Nephron progenitor cell (in vitro differentiated cells): ENCODE results near the gene HSP90AB1.

ENCODE experiments used
- DNase-seq: peaks from one replicate; pipeline ENCODE4 v3.0.0; 2021
- H3K27ac Mint-ChIP-seq: 2 replicates; pipeline ENCODE4 v1.8.0; 2021; ENCODE audit warnings: mild to moderate bottlenecking, moderate library complexity, mixed read lengths
- H3K27me3 Mint-ChIP-seq: 2 replicates; pipeline ENCODE4 v1.8.0; 2021; ENCODE audit warnings: mild to moderate bottlenecking, low read depth, mixed read lengths; ENCODE audit not compliant: poor library complexity
- H3K36me3 Mint-ChIP-seq: 2 replicates; pipeline ENCODE4 v1.8.0; 2021; ENCODE audit warnings: low read depth, mixed read lengths
- H3K4me1 Mint-ChIP-seq: 2 replicates; pipeline ENCODE4 v1.8.0; 2021; ENCODE audit warnings: mixed read lengths
- H3K4me3 Mint-ChIP-seq: 2 replicates; pipeline ENCODE4 v1.8.0; 2021; ENCODE audit warnings: mild to moderate bottlenecking, moderate library complexity, mixed read lengths
- H3K9me3 Mint-ChIP-seq: 2 replicates; pipeline ENCODE4 v1.8.0; 2021; ENCODE audit warnings: mild to moderate bottlenecking, moderate library complexity, mixed read lengths
- CTCF ChIP-seq: fragments of 200-600 bp; sonication (generic); IDR thresholded peaks from 2 replicates; pipeline ENCODE4 v1.5.0; 2021; ENCODE audit warnings: antibody characterized with exemption

HSP90AB1 gene

GRCh38 chr6:44255871-44256774 lies 9.2 kb downstream of the HSP90AB1 start:
- Mint-ChIP-seq H3K4me3 (peak overlapping the region; percentile 90), H3K36me3 (peaks cover 40% of the 10 kb centered on the region), H3K27ac (peak overlapping the region; percentile 95), H3K9me3 (no peaks in the 10 kb centered on the region), H3K27me3 (peaks cover 7% of the 10 kb centered on the region), H3K4me1 (peaks cover 63% of the 10 kb centered on the region)
- no peak for TF ChIP-seq CTCF
- DNase-seq, result no peak

GRCh38 chr6:44256775-44257024 lies 9.8 kb downstream of the HSP90AB1 start:
- H3K27me3 Mint-ChIP-seq, result peaks cover 7% of the 10 kb centered on the region
- TF ChIP-seq CTCF, result no peak
- no peak for DNase-seq
- H3K27ac Mint-ChIP-seq, result peak overlapping the region; percentile 95
- peaks cover 34% of the 10 kb centered on the region for H3K36me3 Mint-ChIP-seq
- peak overlapping the region; percentile 90 for H3K4me3 Mint-ChIP-seq
- peaks cover 60% of the 10 kb centered on the region for H3K4me1 Mint-ChIP-seq
- no peaks in the 10 kb centered on the region for H3K9me3 Mint-ChIP-seq

- Mint-ChIP-seq H3K4me1 (peaks cover 58% of the 10 kb centered on the region), H3K27me3 (peaks cover 7% of the 10 kb centered on the region), H3K27ac (peak within 1 kb of the TSS; percentile 95), H3K9me3 (no peaks in the 10 kb centered on the region), H3K36me3 (peaks cover 29% of the 10 kb centered on the region), H3K4me3 (peak within 1 kb of the TSS; percentile 90)
- DNase-seq, result peak; percentile 78
- TF ChIP-seq CTCF, result peak; percentile 34
These were observed 10.3 kb downstream of the HSP90AB1 start, which contains the start of gene SLC35B2 for GRCh38 chr6:44257025-44257752. SLC35B2 (minus strand) TSS chr6:44257528; CDS start chr6:44257410, 118 bp downstream.

- H3K4me1 Mint-ChIP-seq, result peaks cover 62% of the 10 kb centered on the region
- peak overlapping the region; percentile 48 for H3K27ac Mint-ChIP-seq
- H3K9me3 Mint-ChIP-seq, result no peaks in the 10 kb centered on the region
- no peak for DNase-seq
- H3K36me3 Mint-ChIP-seq, result peaks cover 22% of the 10 kb centered on the region
- peaks cover 3% of the 10 kb centered on the region for H3K27me3 Mint-ChIP-seq
- peak overlapping the region; percentile 82 for H3K4me3 Mint-ChIP-seq
- no peak for TF ChIP-seq CTCF
These were observed 10.9 kb downstream of the HSP90AB1 start for GRCh38 chr6:44257753-44258324.

- peaks cover 62% of the 10 kb centered on the region for H3K4me1 Mint-ChIP-seq
- peaks cover 17% of the 10 kb centered on the region for H3K36me3 Mint-ChIP-seq
- H3K4me3 Mint-ChIP-seq, result peak overlapping the region; percentile 82
- no peak for DNase-seq
- no peaks in the 10 kb centered on the region for H3K27me3 Mint-ChIP-seq
- TF ChIP-seq CTCF, result no peak
- no peak overlapping the region for H3K27ac Mint-ChIP-seq
- H3K9me3 Mint-ChIP-seq, result no peaks in the 10 kb centered on the region
These were observed 11.5 kb downstream of the HSP90AB1 start for GRCh38 chr6:44258325-44258863.
